IMR-90 (cell line): ENCODE results near the gene COL5A1. TPM values are rescaled to one million over a fixed set of nuclear protein-coding genes. Genes with fewer than 3 reads are reported as not detected.

Experiments used
- ATAC-seq: fragments of 200-7000 bp; cut with Tn5 transposase; 2 replicates; pipeline ENCODE4 v1.9.1; 2020; ENCODE audit warnings: low read depth, mild to moderate bottlenecking, moderate library complexity
- BruUV-seq: library from RNA; stranded (reverse); fragments of 400-500 nt; replicated peaks from 2 replicates; lab custom pipeline; 2021; lab: Mats Ljungman, UMichigan
- CTCF ChIA-PET: fragments of 300-600 bp; formaldehyde crosslinking; extraction: SDS; loops from one replicate; lab custom pipeline; 2021; ENCODE audit warnings: antibody characterized with exemption; lab: Yijun Ruan, JAX
- POLR2A ChIA-PET: fragments of 300-600 bp; sonication (Branson Sonifier 250); formaldehyde crosslinking; loops from one replicate; lab custom pipeline; 2022; ENCODE audit warnings: antibody characterized with exemption; ENCODE audit not compliant: unreplicated experiment; lab: Charles Lee
- DNase-seq: peaks from one replicate; pipeline ENCODE4 v3.0.0; 2013
- H2AFZ ChIP-seq: replicated peaks from 2 replicates; pipeline ENCODE3; 2013; ENCODE audit warnings: low read length, mild to moderate bottlenecking; ENCODE audit not compliant: poor library complexity
- H2AK5ac ChIP-seq: 2 replicates; pipeline ENCODE4 v1.6.1; 2013; ENCODE audit warnings: low read depth, low read length, inconsistent platforms
- H2AK9ac ChIP-seq: replicated peaks from 2 replicates; pipeline ENCODE3; 2013; ENCODE audit warnings: mild to moderate bottlenecking, low read depth, low read length, moderate library complexity; ENCODE audit not compliant: poor library complexity
- H2BK120ac ChIP-seq: 2 replicates; pipeline ENCODE4 v1.6.1; 2013; ENCODE audit warnings: low read depth, low read length, inconsistent platforms
- H2BK15ac ChIP-seq: 3 replicates; pipeline ENCODE4 v1.6.1; 2013; ENCODE audit warnings: low read depth, low read length, inconsistent platforms
- H2BK20ac ChIP-seq: 2 replicates; pipeline ENCODE4 v1.6.1; 2013; ENCODE audit warnings: low read depth, mild to moderate bottlenecking, inconsistent platforms, low read length, moderate library complexity
- H2BK5ac ChIP-seq: 2 replicates; pipeline ENCODE4 v1.6.1; 2013; ENCODE audit warnings: mild to moderate bottlenecking, low read depth, low read length, inconsistent platforms; ENCODE audit not compliant: poor library complexity, severe bottlenecking
- H3K14ac ChIP-seq: replicated peaks from 2 replicates; pipeline ENCODE4 v1.6.1; 2013; ENCODE audit warnings: low read depth, low read length, inconsistent platforms
- H3K18ac ChIP-seq: 2 replicates; pipeline ENCODE4 v1.6.1; 2013; ENCODE audit warnings: low read depth, low read length, control low read depth
- H3K23ac ChIP-seq: 2 replicates; pipeline ENCODE4 v1.6.1; 2013; ENCODE audit warnings: low read depth, low read length, inconsistent platforms
- H3K27ac ChIP-seq: 2 replicates; pipeline ENCODE4 v1.5.1; 2013; ENCODE audit warnings: mild to moderate bottlenecking, control low read depth, low read length; ENCODE audit not compliant: insufficient read depth
- H3K27me3 ChIP-seq: 2 replicates; pipeline ENCODE4 v1.6.1; 2013; ENCODE audit warnings: low read length; ENCODE audit not compliant: control insufficient read depth, insufficient read depth
- H3K36me3 ChIP-seq: 2 replicates; pipeline ENCODE4 v1.6.1; 2013; ENCODE audit warnings: low read length, mixed read lengths; ENCODE audit not compliant: control insufficient read depth, insufficient read depth
- H3K4ac ChIP-seq: 2 replicates; pipeline ENCODE4 v1.6.1; 2013; ENCODE audit warnings: low read depth, low read length, inconsistent platforms
- H3K4me1 ChIP-seq: 2 replicates; pipeline ENCODE4 v1.6.1; 2013; ENCODE audit warnings: low read length, mixed read lengths; ENCODE audit not compliant: control insufficient read depth, insufficient read depth
- H3K4me2 ChIP-seq: 2 replicates; pipeline ENCODE4 v1.6.1; 2013; ENCODE audit warnings: low read depth, mild to moderate bottlenecking, control low read depth, low read length, moderate library complexity
- H3K4me3 ChIP-seq: 2 replicates; pipeline ENCODE4 v1.5.1; 2013; ENCODE audit warnings: low read depth, mild to moderate bottlenecking, control low read depth, low read length, moderate library complexity; ENCODE audit not compliant: insufficient read depth
- H3K56ac ChIP-seq: 2 replicates; pipeline ENCODE4 v1.6.1; 2013; ENCODE audit warnings: low read length, inconsistent platforms; ENCODE audit not compliant: insufficient read depth; ENCODE audit errors: extremely low read depth
- H3K79me1 ChIP-seq, 2 experiments: 2 replicates each; pipeline ENCODE4 v1.6.1; 2013; ENCODE audit warnings: low read length in 2 of 2, inconsistent platforms in 1 of 2, low read depth in 1 of 2
- H3K9ac ChIP-seq: 2 replicates; pipeline ENCODE4 v1.6.1; 2013; ENCODE audit warnings: low read depth, low read length, control low read depth
- H3K9me1 ChIP-seq: 2 replicates; pipeline ENCODE4 v1.6.1; 2013; ENCODE audit warnings: low read length, inconsistent platforms; ENCODE audit not compliant: insufficient read depth
- H3K9me3 ChIP-seq: 2 replicates; pipeline ENCODE4 v1.6.1; 2013; ENCODE audit warnings: low read length; ENCODE audit not compliant: control insufficient read depth, insufficient read depth
- H4K20me1 ChIP-seq: 2 replicates; pipeline ENCODE4 v1.6.1; 2013; ENCODE audit warnings: low read length, inconsistent platforms; ENCODE audit not compliant: insufficient read depth
- H4K5ac ChIP-seq: 2 replicates; pipeline ENCODE4 v1.6.1; 2013; ENCODE audit warnings: mild to moderate bottlenecking, low read depth, low read length, control low read depth
- H4K8ac ChIP-seq, 2 experiments: 2 replicates each; pipeline ENCODE4 v1.6.1; 2013; ENCODE audit warnings: low read depth in 2 of 2, low read length in 2 of 2, control low read depth in 1 of 2, inconsistent platforms in 1 of 2
- H4K91ac ChIP-seq: 2 replicates; pipeline ENCODE4 v1.6.1; 2013; ENCODE audit warnings: low read depth, low read length, inconsistent platforms; ENCODE audit not compliant: insufficient read depth
- BHLHE40 ChIP-seq: fragments of 150-350 bp; IDR thresholded peaks from 2 replicates; pipeline ENCODE4 v1.6.1; 2016; ENCODE audit warnings: mild to moderate bottlenecking, low read depth, low read length
- CEBPB ChIP-seq: IDR thresholded peaks from 2 replicates; pipeline ENCODE4 v1.6.1; 2012; ENCODE audit warnings: low read depth, low read length, improper control_type of control experiment
- CHD1 ChIP-seq: IDR thresholded peaks from 2 replicates; pipeline ENCODE4 v1.6.1; 2012; ENCODE audit warnings: low read depth, low read length, improper control_type of control experiment
- CTCF ChIP-seq: conservative IDR thresholded peaks from 2 replicates; pipeline ENCODE4 v1.5.1; 2012; ENCODE audit warnings: mild to moderate bottlenecking, low read depth, low read length, improper control_type of control experiment
- ELK1 ChIP-seq: fragments of 150-350 bp; IDR thresholded peaks from 2 replicates; pipeline ENCODE4 v1.6.1; 2016; ENCODE audit warnings: low read depth, mild to moderate bottlenecking, low read length, moderate library complexity, borderline replicate concordance
- FOS ChIP-seq: fragments of 150-350 bp; IDR thresholded peaks from 2 replicates; pipeline ENCODE4 v1.6.1; 2016; ENCODE audit warnings: low read depth, low read length
- MAFK ChIP-seq: IDR thresholded peaks from 2 replicates; pipeline ENCODE4 v1.6.1; 2012; ENCODE audit warnings: low read depth, low read length, improper control_type of control experiment
- MAZ ChIP-seq: IDR thresholded peaks from 2 replicates; pipeline ENCODE4 v1.6.1; 2012; ENCODE audit warnings: low read depth, mild to moderate bottlenecking, low read length, improper control_type of control experiment, moderate library complexity, borderline replicate concordance
- MXI1 ChIP-seq: IDR thresholded peaks from 2 replicates; pipeline ENCODE4 v1.6.1; 2012; ENCODE audit warnings: low read depth, mild to moderate bottlenecking, low read length, moderate library complexity, borderline replicate concordance
- NFE2L2 ChIP-seq: fragments of 150-350 bp; IDR thresholded peaks from 2 replicates; pipeline ENCODE4 v1.6.1; 2016; ENCODE audit warnings: low read depth, mild to moderate bottlenecking, low read length
- POLR2A ChIP-seq: IDR thresholded peaks from 2 replicates; pipeline ENCODE4 v1.6.1; 2012; ENCODE audit warnings: mild to moderate bottlenecking, low read depth, low read length
- RAD21 ChIP-seq: IDR thresholded peaks from 2 replicates; pipeline ENCODE4 v1.6.1; 2012; ENCODE audit warnings: low read length, improper control_type of control experiment
- RCOR1 ChIP-seq: IDR thresholded peaks from 2 replicates; pipeline ENCODE4 v1.6.1; 2012; ENCODE audit warnings: mild to moderate bottlenecking, low read length, improper control_type of control experiment; ENCODE audit not compliant: insufficient replicate concordance
- RFX5 ChIP-seq: IDR thresholded peaks from 2 replicates; pipeline ENCODE4 v1.8.0; 2012; ENCODE audit warnings: low read depth, mild to moderate bottlenecking, low read length, moderate library complexity
- SMC3 ChIP-seq: fragments of 150-350 bp; IDR thresholded peaks from 2 replicates; pipeline ENCODE4 v1.6.1; 2016; ENCODE audit warnings: low read depth, mild to moderate bottlenecking, antibody characterized with exemption, low read length, moderate library complexity
- USF2 ChIP-seq: fragments of 150-350 bp; IDR thresholded peaks from 2 replicates; pipeline ENCODE4 v1.6.1; 2017; ENCODE audit warnings: mild to moderate bottlenecking, antibody characterized with exemption, low read length, low read depth
- WGBS, 2 experiments: methylation state at CpG; one replicate each; pipeline versions ENCODE4 v1.1.5 to v1.1.7; 2013; ENCODE audit warnings: missing lambda C conversion rate in 2 of 2; ENCODE audit not compliant: insufficient read length in 1 of 2; ENCODE audit errors: extremely low coverage in 2 of 2; 5-methylcytosine and 5-hydroxymethylcytosine counted together
- dilution Hi-C: fragments of 300-500 bp; cut with HindIII; formaldehyde crosslinking; loops from one replicate; pipeline ENCODE4 v1.14.3; 2018; ENCODE audit warnings: low sequenced_read_pairs; ENCODE audit not compliant: unreplicated experiment
- in situ Hi-C: fragments of 300-500 bp; cut with MboI; formaldehyde crosslinking; loops from 3 replicates; pipeline ENCODE4 v1.14.3; 2019; ENCODE audit warnings: low sequenced_read_pairs, inconsistent platforms, mixed read lengths
- intact Hi-C: fragments of 100-400 bp; cut with micrococcal nuclease; formaldehyde crosslinking; loops from 2 replicates; pipeline ENCODE4 v1.10.0; 2022
- polyA plus RNA-seq, 3 experiments: library from polyadenylated mRNA; depleted of rRNA; stranded (reverse); fragments of >200 nt; gene quantifications; 2 replicates each; pipeline ENCODE4 v1.2.3, GENCODE V29; 2012; ENCODE audit warnings: low replicate concordance in 1 of 3
- total RNA-seq: library from RNA; depleted of rRNA; stranded (reverse); fragments of >200 nt; gene quantifications from 2 replicates; pipeline ENCODE4 v1.2.3, GENCODE V29; 2012

Gene COL5A1
- total and polyA plus RNA-seq, 2 of the 4 experiments (the other 2 are of a cell fraction): 19.2 to 173 TPM

- H2AK9ac ChIP-seq: peak overlapping the region; percentile 10
- H4K8ac ChIP-seq: no peak overlapping the region
- H3K36me3 ChIP-seq: peaks cover 97% of the 10 kb centered on the region
- H3K18ac ChIP-seq: no peak overlapping the region
- DNase-seq: peak; percentile 25
- H3K4me1 ChIP-seq: no peaks in the 10 kb centered on the region
- H4K20me1 ChIP-seq: peaks cover 42% of the 10 kb centered on the region
- H2AFZ ChIP-seq: no peak overlapping the region
- no peak overlapping the region for H2BK20ac ChIP-seq
- H3K14ac ChIP-seq: no peak overlapping the region
- ChIA-PET CTCF (no interaction called here), POLR2A (no interaction called here)
- H2AK5ac ChIP-seq: no peak overlapping the region
- dilution Hi-C loops: no loop called here
- no peaks in the 10 kb centered on the region for H3K27me3 ChIP-seq
- H3K56ac ChIP-seq: no peak overlapping the region
- H4K91ac ChIP-seq: no peak overlapping the region
- H3K9me1 ChIP-seq: 0 out of 2 replicates have a peak, but pooled peaks cover 3% of the 10 kb centered on the region
- no peak overlapping the region for H3K23ac ChIP-seq
- no peak overlapping the region for H3K4me3 ChIP-seq
- H2BK120ac ChIP-seq: no peak overlapping the region
- peaks cover 2 to 12% of the 10 kb centered on the region in 2 experiments; a peak in 3 of 4 replicates for H3K79me1 ChIP-seq
- H2BK15ac ChIP-seq: no peak overlapping the region
- H3K4ac ChIP-seq: no peak overlapping the region
- no peak for ATAC-seq
- H3K27ac ChIP-seq: no peak overlapping the region
- in situ Hi-C loops: no loop called here
- intact Hi-C loops: no loop called here
- no peak overlapping the region for H4K5ac ChIP-seq
- no peak overlapping the region for H2BK5ac ChIP-seq
- no peak overlapping the region for H3K9ac ChIP-seq
- H3K4me2 ChIP-seq: no peak overlapping the region
- BruUV-seq: no TSS peak
- TF ChIP-seq CTCF (no peak), ELK1 (no peak), MXI1 (no peak), CEBPB (no peak), MAFK (no peak), RCOR1 (no peak), MAZ (no peak), USF2 (no peak), RFX5 (no peak), SMC3 (no peak), POLR2A (no peak), FOS (no peak), NFE2L2 (no peak), CHD1 (no peak), BHLHE40 (no peak), RAD21 (no peak)
- H3K9me3 ChIP-seq: no peaks in the 10 kb centered on the region
- WGBS, 2 experiments: 92% methylated on average over 8 of the region's 12 CpGs; no CpG with 5 or more reads in 1 of the 2 experiments
These were observed 195.9 kb downstream of the COL5A1 start for GRCh38 chr9:134837529-134837928.
